Gastrocnemius medialis (tissue), 4 donors: ENCODE results near the gene MINDY4. TPM values are rescaled to one million over a fixed set of nuclear protein-coding genes. Genes with fewer than 3 reads are reported as not detected.

Experiments used
- ATAC-seq, 2 donors: fragments of 150-250 bp; one replicate each; pipeline ENCODE4 v1.9.1; 2016
- DNase-seq, 2 donors: peaks; one replicate each; pipeline ENCODE4 v3.0.0-alpha.2; 2019
- H3K27ac ChIP-seq, 4 donors: fragments of 200-600 bp; sonication (generic); 1 replicate in 1 of 4; 2 replicates in 3 of 4; pipeline ENCODE4 v1.5.1; 2016 to 2018; ENCODE audit warnings: mild to moderate bottlenecking in 2 of 4, moderate library complexity in 1 of 4
- H3K27me3 ChIP-seq, 3 donors: fragments of 200-600 bp; sonication (generic) in 2 of 3; 1 replicate in 1 of 3; 2 replicates in 2 of 3; pipeline versions ENCODE4 v1.5.1 to v1.6.0; 2016 to 2019; ENCODE audit warnings: mild to moderate bottlenecking in 1 of 3, moderate library complexity in 1 of 3
- H3K36me3 ChIP-seq, 2 donors: fragments of 200-600 bp; sonication (generic) in 1 of 2; one replicate each; pipeline ENCODE4 v1.5.1; 2017 to 2018
- H3K4me1 ChIP-seq, 2 donors: fragments of 200-600 bp; sonication (generic) in 1 of 2; one replicate each; pipeline ENCODE4 v1.5.1; 2016 to 2017; ENCODE audit warnings: mild to moderate bottlenecking in 2 of 2
- H3K4me3 ChIP-seq, 4 donors: fragments of 200-600 bp; sonication (generic) in 3 of 4; 1 replicate in 1 of 4; 2 replicates in 3 of 4; pipeline ENCODE4 v1.5.1; 2016 to 2019; ENCODE audit warnings: mild to moderate bottlenecking in 2 of 4
- H3K9me3 ChIP-seq, 3 donors: fragments of 200-600 bp; sonication (generic) in 2 of 3; 1 replicate in 1 of 3; 2 replicates in 2 of 3; pipeline ENCODE4 v1.5.1; 2016 to 2019
- CTCF ChIP-seq, 5 experiments: fragments of 450-650 bp in 3 of 5; fragments of 200-600 bp in 2 of 5; sonication (generic) in 2 of 5; IDR thresholded peaks in 4 of 5; conservative IDR thresholded peaks in 1 of 5; 1 replicate in 4 of 5; 2 replicates in 1 of 5; pipeline ENCODE4 v1.5.1; 2016 to 2019; ENCODE audit warnings: antibody characterized with exemption in 5 of 5, mild to moderate bottlenecking in 3 of 5, moderate library complexity in 3 of 5
- POLR2A ChIP-seq, 2 donors: fragments of 450-650 bp; IDR thresholded peaks; one replicate each; pipeline ENCODE4 v1.6.1; 2017; ENCODE audit warnings: antibody characterized with exemption in 2 of 2, mild to moderate bottlenecking in 2 of 2, moderate library complexity in 2 of 2
- in situ Hi-C, 4 donors: fragments of 200-750 bp; cut with MboI; loops; one replicate each; pipeline versions ENCODE4 v1.15.0 to v1.8.0; 2017; ENCODE audit warnings: low sequenced_read_pairs in 4 of 4
- intact Hi-C: fragments of 100-400 bp; cut with DNase I; formaldehyde crosslinking; loops from one replicate; pipeline ENCODE4 v1.15.1; 2023; ENCODE audit warnings: low total_unique reads
- total RNA-seq, 4 donors: library from RNA; depleted of rRNA; stranded (reverse); fragments of >200 nt; gene quantifications; one replicate each; pipeline versions ENCODE4 v1.1.0 to v1.2.3, GENCODE V29; 2016

The MINDY4 gene
- total RNA-seq, 4 donors from 2014 or later = 1.4 to 4.3 (median 3.0) TPM

DNA sequence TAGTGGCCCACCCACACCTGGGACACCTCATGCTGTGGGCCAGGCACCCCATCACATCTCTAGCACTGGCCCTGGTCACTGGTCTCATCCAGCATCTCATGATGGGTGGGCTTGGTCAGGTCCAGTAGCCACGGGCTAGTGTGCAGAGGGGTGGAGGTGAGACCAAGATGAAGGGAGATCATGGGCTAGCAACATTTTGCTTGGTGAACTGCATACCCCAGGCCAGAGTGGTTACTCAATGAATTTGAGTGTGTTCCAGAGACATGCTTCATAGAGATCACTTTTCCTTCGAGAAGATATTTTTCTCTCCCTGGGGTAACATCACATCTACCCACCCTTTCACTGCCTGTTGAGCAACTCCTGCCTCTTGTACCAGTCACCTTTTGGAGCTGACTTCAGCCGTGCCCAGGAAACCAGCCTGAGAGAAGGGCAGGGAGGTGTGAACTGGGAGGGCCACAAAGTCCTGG is 44.2 kb downstream of the MINDY4 start:
- Histone ChIP-seq H3K4me1 (peaks cover 30 to 39% of the 10 kb centered on the region in 2 donors), H3K4me3 (no peak overlapping the region), H3K9me3 (no peaks in the 10 kb centered on the region), H3K36me3 (no peaks in the 10 kb centered on the region), H3K27me3 (no peaks in the 10 kb centered on the region), H3K27ac (peak overlapping the region; percentile 56 to 71 (median 58))
- TF ChIP-seq POLR2A (IDR thresholded peaks at IDR 0.05) (no peak), CTCF (IDR thresholded peaks at IDR 0.05 in 4 of 5, conservative IDR thresholded peaks at IDR 0.05 in 1 of 5) (no peak)
- intact Hi-C loops = no loop called here
- in situ Hi-C loops = no loop called here
- peak; percentile 53 to 79 for ATAC-seq
- DNase-seq = peak in 1 of 2 donors; percentile 25

DNA sequence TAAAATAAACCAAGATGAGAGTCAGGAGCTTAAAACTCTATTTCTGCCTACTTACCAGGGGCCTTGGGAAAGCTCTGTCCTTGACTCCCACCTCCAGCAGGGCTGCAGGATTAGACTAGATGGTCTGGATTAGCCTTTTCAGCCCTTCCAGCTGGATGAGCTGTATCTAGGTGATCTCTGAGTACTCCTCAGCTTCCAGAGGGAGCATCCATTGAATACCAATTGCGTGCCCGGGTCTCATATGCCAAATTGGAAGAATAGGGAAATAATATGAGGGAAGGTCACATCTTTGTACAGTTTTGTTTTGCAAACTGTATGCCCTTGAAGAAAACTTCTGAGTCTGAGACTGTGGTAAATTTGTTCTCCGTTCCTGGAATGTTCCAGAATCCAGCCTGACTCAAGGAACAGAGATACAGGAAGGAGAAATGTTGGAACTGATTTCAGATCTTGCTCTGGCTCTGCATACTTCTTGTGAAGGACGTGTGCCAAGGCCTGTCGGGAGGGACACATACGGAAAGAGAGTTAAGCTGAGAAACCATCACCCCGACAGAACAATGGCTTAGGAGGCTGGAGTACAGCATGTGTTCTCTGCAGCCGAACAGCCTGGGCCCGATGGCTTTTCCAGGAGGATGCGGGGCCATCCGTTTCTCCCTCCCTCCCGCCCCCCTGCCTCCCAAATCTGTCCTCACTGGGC is 44.9 kb downstream of the MINDY4 start:
- Histone ChIP-seq H3K36me3 (no peaks in the 10 kb centered on the region), H3K4me1 (peaks cover 30 to 39% of the 10 kb centered on the region in 2 donors), H3K4me3 (no peak overlapping the region), H3K27me3 (no peaks in the 10 kb centered on the region), H3K9me3 (no peaks in the 10 kb centered on the region), H3K27ac (peak overlapping the region; percentile 56 to 71 (median 58))
- TF ChIP-seq POLR2A (IDR thresholded peaks at IDR 0.05) = no peak
- no peak for TF ChIP-seq CTCF (IDR thresholded peaks at IDR 0.05 in 4 of 5, conservative IDR thresholded peaks at IDR 0.05 in 1 of 5)
- intact Hi-C loops = no loop called here
- peak in 1 of 2 donors; percentile 24 for DNase-seq
- in situ Hi-C loops = no loop called here
- peak; percentile 48 to 65 for ATAC-seq

- H3K36me3 ChIP-seq = no peaks in the 10 kb centered on the region
- peaks cover 35 to 39% of the 10 kb centered on the region in 2 donors for H3K4me1 ChIP-seq
- H3K9me3 ChIP-seq = no peaks in the 10 kb centered on the region
- H3K27me3 ChIP-seq = no peaks in the 10 kb centered on the region
- H3K4me3 ChIP-seq = no peak overlapping the region
- peak overlapping the region; percentile 56 to 71 (median 58) for H3K27ac ChIP-seq
- ATAC-seq (no peak), DNase-seq (no peak)
- TF ChIP-seq POLR2A (IDR thresholded peaks at IDR 0.05) (no peak), CTCF (IDR thresholded peaks at IDR 0.05 in 4 of 5, conservative IDR thresholded peaks at IDR 0.05 in 1 of 5) (no peak)
- intact Hi-C loops (no loop called here), in situ Hi-C loops (no loop called here)
Measured at GRCh38 chr7:30816645-30817370, 45.6 kb downstream of the MINDY4 start.

DNA sequence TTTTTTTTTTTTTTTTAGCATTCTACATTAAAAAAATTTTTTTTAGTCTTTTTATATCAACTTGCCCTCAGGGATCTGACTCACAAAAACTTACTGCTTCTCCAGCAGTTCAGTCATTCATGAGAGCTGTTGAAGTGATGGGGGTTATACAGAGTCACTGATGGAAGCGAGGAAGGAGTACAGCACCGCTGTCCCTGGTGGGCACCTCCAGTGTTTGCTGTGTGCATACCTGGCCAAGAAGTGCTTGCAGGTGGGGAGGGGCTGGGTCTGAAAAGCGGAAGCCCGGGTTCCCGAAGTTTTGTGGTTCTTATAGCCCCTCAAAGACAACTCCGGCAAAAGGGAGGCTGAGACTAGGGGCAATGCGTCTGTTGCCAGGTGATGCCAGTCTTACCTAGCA is 46.2 kb downstream of the MINDY4 start:
- no peaks in the 10 kb centered on the region for H3K27me3 ChIP-seq
- H3K27ac ChIP-seq = peak overlapping the region; percentile 56 to 71 (median 58)
- ATAC-seq (no peak), DNase-seq (no peak)
- H3K9me3 ChIP-seq = no peaks in the 10 kb centered on the region
- H3K4me1 ChIP-seq = peaks cover 35 to 39% of the 10 kb centered on the region in 2 donors
- TF ChIP-seq POLR2A (IDR thresholded peaks at IDR 0.05) (no peak), CTCF (IDR thresholded peaks at IDR 0.05 in 4 of 5, conservative IDR thresholded peaks at IDR 0.05 in 1 of 5) (no peak)
- no peak overlapping the region for H3K4me3 ChIP-seq
- in situ Hi-C loops (no loop called here), intact Hi-C loops (no loop called here)
- H3K36me3 ChIP-seq = no peaks in the 10 kb centered on the region
